ENCODE measurements around the gene UGT1A1. TPM values are rescaled to one million over a fixed set of nuclear protein-coding genes. Genes with fewer than 3 reads are reported as not detected.
"Not testable (repeated sequence)": the region's sequence is repeated elsewhere in the genome, so short reads cannot be mapped to it uniquely, and the experiment has no call there.

The UGT1A1 gene
- total and polyA plus RNA-seq, 9 of the 15 experiments (the other 6 are each of a cell fraction or from before 2014, with no cell fraction given): not detected

DNA sequence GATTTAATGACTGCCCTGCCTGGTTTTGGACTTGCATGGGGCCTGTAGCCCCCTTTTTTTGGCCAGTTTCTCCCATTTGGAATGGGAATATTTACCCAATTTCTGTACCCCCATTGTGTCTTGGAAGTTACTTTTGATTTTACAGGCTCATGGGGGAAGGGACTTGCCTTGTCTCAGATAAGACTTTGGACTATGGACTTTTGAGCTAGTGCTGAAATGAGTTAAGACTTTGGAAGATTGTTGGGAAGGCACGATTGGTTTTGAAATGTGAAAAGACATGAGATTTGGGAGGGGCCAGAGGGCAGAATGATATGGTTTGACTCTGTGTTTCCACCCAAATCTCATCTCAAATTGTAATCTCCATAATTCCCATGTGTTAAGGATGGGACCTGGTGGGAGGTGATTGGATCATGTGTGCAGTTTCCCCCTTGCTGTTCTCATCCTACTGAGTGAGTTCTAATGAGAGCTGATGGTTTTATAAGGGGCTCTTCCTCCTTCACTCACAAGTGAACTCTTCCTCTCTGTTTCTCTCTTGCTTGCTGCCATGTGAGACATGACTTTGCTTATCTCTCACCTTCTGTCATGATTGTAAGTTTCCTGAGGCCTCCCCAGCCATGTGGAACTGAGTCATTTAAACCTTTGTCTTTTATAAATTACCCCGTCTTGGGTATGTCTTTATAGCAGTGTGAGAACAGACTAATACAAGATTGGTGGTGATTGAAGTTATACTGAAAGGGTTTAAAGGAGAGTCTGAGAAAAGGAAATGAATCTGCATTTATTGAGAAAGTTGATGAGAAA lies 8.7 kb upstream of the UGT1A1 start:
- H4K20me1 ChIP-seq (replicated peaks; ENCODE audit: control insufficient read depth, insufficient read depth, low read length); H3K4me1 ChIP-seq (replicated peaks in 1 of 2; ENCODE audit: control insufficient read depth in 2 of 2, insufficient read depth in 2 of 2, low read length in 2 of 2); H3K9me3 ChIP-seq (replicated peaks; ENCODE audit: control insufficient read depth, insufficient read depth, low read depth, low read length); H3K79me2 ChIP-seq (ENCODE audit: control insufficient read depth, insufficient read depth, low read length); intact Hi-C loops (cut with micrococcal nuclease); BruUV-seq (replicated peaks); H3K27me3 ChIP-seq (ENCODE audit: control insufficient read depth in 2 of 2, insufficient read depth in 2 of 2, low read length in 2 of 2); H3K9me1 ChIP-seq (ENCODE audit: control insufficient read depth, insufficient read depth, low read length); H2AFZ ChIP-seq (ENCODE audit: low read depth, low read length); H3K36me3 ChIP-seq (ENCODE audit: control insufficient read depth, insufficient read depth, low read length); H3K9ac ChIP-seq (ENCODE audit: insufficient read depth in 1 of 2, low read depth in 2 of 2, low read length in 2 of 2); FAIRE-seq; H3K27ac ChIP-seq (ENCODE audit: extremely low read depth, low read depth, low read length); H3K4me3 ChIP-seq; DNase-seq (ENCODE audit: extremely low read depth in 1 of 4, low spot score in 3 of 4); POLR2A ChIA-PET; in situ Hi-C loops (cut with MboI); H3K4me2 ChIP-seq (ENCODE audit: insufficient read depth, low read length); CTCF ChIA-PET (ENCODE audit: low intra/inter-chr PET ratio); ATAC-seq: not testable (repeated sequence)
- 0% methylated on average over 2 of the region's 2 CpGs for WGBS (ENCODE audit: insufficient coverage, low coverage, missing lambda C conversion rate)

DNA sequence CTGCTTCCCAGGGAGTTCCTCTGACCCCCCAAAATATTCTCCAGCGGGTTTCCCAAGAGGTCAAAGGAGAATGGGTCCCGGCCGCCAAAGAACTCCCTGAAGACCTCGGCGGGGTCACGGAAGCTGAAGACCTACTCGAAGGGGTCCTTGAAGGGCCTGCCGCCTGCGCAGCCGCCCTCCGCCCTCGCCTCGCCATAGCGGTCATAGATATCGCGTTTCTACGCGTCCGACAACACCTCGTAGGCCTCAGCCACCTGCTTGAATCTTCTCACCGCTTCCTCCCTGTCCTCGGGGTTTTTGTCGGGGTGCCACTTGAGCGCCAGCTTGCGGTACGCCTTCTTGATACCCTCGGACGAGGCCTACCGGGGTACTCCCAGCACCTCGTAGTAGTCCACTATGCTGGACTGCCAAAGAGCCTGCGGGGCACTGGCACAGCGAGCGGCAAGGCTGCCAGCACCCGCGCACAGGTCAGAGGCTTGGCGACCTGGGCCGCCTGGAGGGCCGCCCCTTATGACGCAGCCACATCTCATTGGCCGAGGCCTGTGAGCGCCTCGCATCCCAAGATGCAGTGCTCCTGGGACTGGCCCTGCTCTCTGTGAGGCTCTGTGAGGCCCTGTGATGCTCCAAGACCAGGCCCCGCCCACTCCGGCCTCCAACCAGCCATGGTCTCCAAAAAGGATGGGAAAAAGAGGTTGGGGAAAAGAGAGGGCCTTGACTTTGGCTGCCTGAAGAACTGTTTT lies 5.0 kb upstream of the UGT1A1 start:
- WGBS (ENCODE audit: insufficient coverage, low coverage, missing lambda C conversion rate): 16% methylated on average over 17 of the region's 44 CpGs
- H3K9me1 ChIP-seq (ENCODE audit: control insufficient read depth, insufficient read depth, low read length): no peaks in the 10 kb centered on the region
- peaks cover 0 to 5% of the 10 kb centered on the region in 2 experiments; a peak in 2 of 5 replicates for H3K4me1 ChIP-seq (replicated peaks in 1 of 2; ENCODE audit: control insufficient read depth in 2 of 2, insufficient read depth in 2 of 2, low read length in 2 of 2)
- peaks cover 0 to 8% of the 10 kb centered on the region in 2 experiments; a peak in 2 of 5 replicates for H3K27me3 ChIP-seq (ENCODE audit: control insufficient read depth in 2 of 2, insufficient read depth in 2 of 2, low read length in 2 of 2)
- no peak overlapping the region for H3K27ac ChIP-seq (ENCODE audit: extremely low read depth, low read depth, low read length)
- intact Hi-C loops (cut with micrococcal nuclease): no loop called here
- H3K36me3 ChIP-seq (ENCODE audit: control insufficient read depth, insufficient read depth, low read length): no peaks in the 10 kb centered on the region
- CTCF ChIA-PET (ENCODE audit: low intra/inter-chr PET ratio): no interaction called here
- H4K20me1 ChIP-seq (replicated peaks; ENCODE audit: control insufficient read depth, insufficient read depth, low read length): no peaks in the 10 kb centered on the region
- H3K9ac ChIP-seq (ENCODE audit: insufficient read depth in 1 of 2, low read depth in 2 of 2, low read length in 2 of 2): no peak overlapping the region
- H2AFZ ChIP-seq (ENCODE audit: low read depth, low read length): no peak overlapping the region
- no peaks in the 10 kb centered on the region for H3K79me2 ChIP-seq (ENCODE audit: control insufficient read depth, insufficient read depth, low read length)
- H3K9me3 ChIP-seq (replicated peaks; ENCODE audit: control insufficient read depth, insufficient read depth, low read depth, low read length): no peaks in the 10 kb centered on the region
- BruUV-seq (replicated peaks): no TSS peak
- FAIRE-seq (no peak), DNase-seq (ENCODE audit: extremely low read depth in 1 of 4, low spot score in 3 of 4) (peak in 2 of 4 experiments; percentile 5 to 8), ATAC-seq (peak; percentile 86)
- in situ Hi-C loops (cut with MboI): no loop called here
- H3K4me3 ChIP-seq: no peak overlapping the region
- H3K4me2 ChIP-seq (ENCODE audit: insufficient read depth, low read length): no peak overlapping the region
- POLR2A ChIA-PET: interaction anchor here (0.6 kb wide), 1 partner anchor 12 kb away, joined by 3 read pairs; no protein-coding TSS in a partner anchor
- TF ChIP-seq SIN3B (IDR thresholded peaks at IDR 0.05; ENCODE audit: low read depth) (no peak), CREB1 (IDR thresholded peaks at IDR 0.05) (no peak), CREB1 (CRISPR knock-in tag; IDR thresholded peaks at IDR 0.05) (peak; percentile 36; the same call in 1 of the 2 replicates), FOXK2 (conservative IDR thresholded peaks at IDR 0.05 in 1 of 2, IDR thresholded peaks at IDR 0.05 in 1 of 2; ENCODE audit: low read depth in 2 of 2) (no peak), ATF1 (CRISPR knock-in tag; IDR thresholded peaks at IDR 0.05) (no peak), ATF1 (tag; IDR thresholded peaks at IDR 0.05) (peak; percentile 44; the same call in 1 of the 2 replicates), L3MBTL2 (IDR thresholded peaks at IDR 0.05) (peak; percentile 35; the same call in 1 of the 2 replicates)
